IPS-NIHi7 (cell line): Measurements from ENCODE around the gene TMEM132D.
A peak's percentile ranks its signal among the peaks of the same experiment; 100 is the strongest.

Source experiments
- DNase-seq: peaks from one replicate; pipeline ENCODE4 v3.0.0; 2012; ENCODE audit warnings: mixed read lengths; ENCODE audit errors: extremely low spot score

The TMEM132D gene

GRCh38 chr12:129873111-129873832, 30.6 kb downstream of the TMEM132D start:
- DNase-seq, result no peak

GRCh38 chr12:129871991-129872972, 31.5 kb downstream of the TMEM132D start:
- peak; percentile 51 for DNase-seq

GRCh38 chr12:129870796-129871195, 33.0 kb downstream of the TMEM132D start:
- DNase-seq, result no peak

- no peak for DNase-seq
Measured at GRCh38 chr12:129870136-129870535, 33.7 kb downstream of the TMEM132D start.

- no peak for DNase-seq
Measured at GRCh38 chr12:129868575-129868974, 35.2 kb downstream of the TMEM132D start.

GRCh38 chr12:129863938-129864337, 39.9 kb downstream of the TMEM132D start:
- peak; percentile 48 for DNase-seq

- DNase-seq, result no peak
Measured at GRCh38 chr12:129862561-129863175, 41.2 kb downstream of the TMEM132D start.

- no peak for DNase-seq
Measured at GRCh38 chr12:129861951-129862350, 41.9 kb downstream of the TMEM132D start.

- DNase-seq, result no peak
Measured at GRCh38 chr12:129854591-129854990, 49.2 kb downstream of the TMEM132D start.

- DNase-seq, result no peak
Measured at GRCh38 chr12:129851296-129851695, 52.5 kb downstream of the TMEM132D start.

- DNase-seq, result no peak
Measured at GRCh38 chr12:129848876-129849275, 54.9 kb downstream of the TMEM132D start.

GRCh38 chr12:129847063-129847462, 56.8 kb downstream of the TMEM132D start:
- no peak for DNase-seq

- no peak for DNase-seq
Measured at GRCh38 chr12:129844662-129845220, 59.1 kb downstream of the TMEM132D start.

- no peak for DNase-seq
Measured at GRCh38 chr12:129841251-129841650, 62.6 kb downstream of the TMEM132D start.

GRCh38 chr12:129840145-129840884, 63.5 kb downstream of the TMEM132D start:
- DNase-seq, result no peak

- DNase-seq, result no peak
Measured at GRCh38 chr12:129839679-129840078, 64.1 kb downstream of the TMEM132D start.

GRCh38 chr12:129831294-129831693, 72.5 kb downstream of the TMEM132D start:
- no peak for DNase-seq

- DNase-seq, result peak; percentile 64
Measured at GRCh38 chr12:129830796-129831195, 73.0 kb downstream of the TMEM132D start.

GRCh38 chr12:129827866-129828384, 75.9 kb downstream of the TMEM132D start:
- no peak for DNase-seq

- DNase-seq, result no peak
Measured at GRCh38 chr12:129827102-129827865, 76.5 kb downstream of the TMEM132D start.
